ENCODE results near the gene NOXA1.

Gene NOXA1

DNA sequence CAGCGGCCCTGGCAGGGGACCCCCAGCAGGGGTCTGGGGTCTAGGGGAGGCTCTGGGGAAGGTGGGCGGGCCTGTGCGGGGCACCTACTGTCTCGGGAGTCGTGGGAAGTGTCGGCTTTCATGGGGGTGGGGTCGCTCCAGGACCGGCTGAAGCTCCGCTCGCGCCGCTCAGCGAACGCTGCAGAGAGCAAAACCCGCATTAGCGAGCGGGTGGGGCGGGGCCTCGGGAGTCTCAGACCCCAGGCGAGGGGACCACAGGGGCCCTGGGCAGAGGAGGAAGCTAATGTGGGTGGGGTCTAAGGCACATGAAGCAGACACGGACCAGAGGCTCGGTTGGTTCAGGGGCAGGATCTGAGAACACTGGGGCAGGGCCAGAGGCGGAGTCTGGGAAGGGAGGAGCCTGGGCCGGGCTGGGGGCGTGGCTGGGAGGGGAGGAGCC lies 30.5 kb downstream of the NOXA1 start:
- DNase-seq (ENCODE audit: low read depth in 2 of 2, low spot score in 1 of 2), result peak in 1 of 2 donors; percentile 32

DNA sequence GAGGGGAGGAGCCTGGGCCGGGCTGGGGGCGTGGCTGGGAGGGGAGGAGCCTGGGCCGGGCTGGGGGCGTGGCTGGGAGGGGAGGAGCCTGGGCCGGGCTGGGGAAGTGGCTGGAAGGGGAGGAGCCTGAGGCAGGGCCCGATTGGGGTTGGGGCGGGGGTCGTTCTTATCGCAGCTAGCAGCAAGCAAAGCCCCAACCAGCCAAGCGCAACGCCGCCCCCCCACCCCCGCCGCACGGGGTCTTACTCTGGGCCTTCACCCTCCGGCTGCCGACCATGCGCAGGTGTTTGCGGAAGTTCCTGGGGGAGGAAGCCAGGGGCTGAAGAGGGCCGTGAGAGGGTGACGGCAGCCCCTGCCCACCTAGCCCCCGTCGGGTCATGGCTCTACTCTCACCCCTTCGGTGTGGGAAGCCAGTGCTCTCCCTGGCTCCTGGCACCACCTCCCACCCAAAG lies 31.0 kb downstream of the NOXA1 start:
- no peak for DNase-seq (ENCODE audit: low read depth in 2 of 2, low spot score in 1 of 2)

DNA sequence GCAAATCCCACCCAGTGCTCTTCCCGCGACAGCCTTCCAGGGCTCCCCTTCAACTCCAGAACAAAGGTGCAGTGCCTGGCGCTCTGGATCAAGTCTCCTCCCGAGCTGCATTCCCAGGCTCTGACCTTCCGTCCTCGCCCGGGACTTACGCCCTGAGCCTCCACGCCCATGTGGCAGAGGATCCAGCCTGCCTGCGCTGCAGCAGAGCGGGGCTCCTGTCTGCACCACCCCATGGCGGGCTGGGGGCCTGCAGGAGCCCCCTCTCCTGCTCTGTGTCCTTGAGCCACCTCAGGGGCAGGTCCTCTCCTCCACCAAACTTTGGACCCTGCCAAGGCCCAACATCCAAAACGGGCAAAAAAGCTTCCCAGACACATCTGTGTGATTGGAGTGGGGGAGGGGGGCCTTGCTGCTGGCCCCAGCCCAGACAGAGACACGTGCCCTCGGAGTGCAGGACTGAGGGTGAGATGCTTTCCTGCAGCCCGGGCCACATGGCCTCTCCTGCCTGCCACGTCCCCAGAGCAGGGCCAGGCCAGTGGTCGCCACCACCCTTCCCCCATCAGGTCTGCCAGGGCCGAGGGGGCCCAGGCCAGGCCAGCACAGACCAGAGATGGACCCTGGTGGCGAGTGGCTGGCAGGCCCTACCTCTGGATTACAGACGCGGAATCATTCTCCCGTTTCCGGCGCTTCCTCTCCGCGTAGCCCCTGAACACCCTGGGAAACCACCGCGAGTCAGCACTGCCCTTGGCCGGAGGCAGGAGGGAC lies 31.6 kb downstream of the NOXA1 start:
- no peak for DNase-seq (ENCODE audit: low read depth in 2 of 2, low spot score in 1 of 2)

DNA sequence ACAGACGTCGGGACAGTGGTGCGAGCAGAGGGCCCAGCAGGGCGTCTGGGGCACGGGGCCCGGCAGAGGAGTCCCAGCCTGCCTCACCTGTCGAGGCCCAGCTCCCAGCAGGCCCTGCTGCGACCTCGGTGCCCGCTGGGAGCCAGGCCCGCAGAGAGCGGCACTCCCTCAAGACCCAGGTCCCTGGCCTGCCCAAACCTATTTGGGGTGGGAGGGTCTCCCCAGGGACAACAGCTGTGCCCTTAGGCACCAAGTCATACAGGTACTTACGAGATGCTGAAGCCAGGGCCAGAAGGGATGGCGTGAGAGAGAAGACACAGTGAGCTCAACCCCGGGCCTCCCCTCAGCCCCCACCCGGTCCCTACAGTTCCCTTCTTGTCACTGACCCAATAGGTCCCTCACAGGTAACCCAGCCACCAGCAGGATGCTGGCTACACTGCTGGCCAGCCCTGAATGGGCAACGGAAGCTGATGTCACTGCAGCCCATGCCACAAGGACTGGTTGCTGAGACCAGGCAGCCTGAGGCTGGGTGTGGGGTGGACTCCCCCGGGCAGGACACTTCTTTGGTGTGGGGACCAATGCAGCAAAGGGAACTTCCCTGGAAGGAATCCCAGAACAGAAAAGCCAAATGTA lies 32.3 kb downstream of the NOXA1 start:
- no peak for DNase-seq (ENCODE audit: low read depth in 2 of 2, low spot score in 1 of 2)

DNA sequence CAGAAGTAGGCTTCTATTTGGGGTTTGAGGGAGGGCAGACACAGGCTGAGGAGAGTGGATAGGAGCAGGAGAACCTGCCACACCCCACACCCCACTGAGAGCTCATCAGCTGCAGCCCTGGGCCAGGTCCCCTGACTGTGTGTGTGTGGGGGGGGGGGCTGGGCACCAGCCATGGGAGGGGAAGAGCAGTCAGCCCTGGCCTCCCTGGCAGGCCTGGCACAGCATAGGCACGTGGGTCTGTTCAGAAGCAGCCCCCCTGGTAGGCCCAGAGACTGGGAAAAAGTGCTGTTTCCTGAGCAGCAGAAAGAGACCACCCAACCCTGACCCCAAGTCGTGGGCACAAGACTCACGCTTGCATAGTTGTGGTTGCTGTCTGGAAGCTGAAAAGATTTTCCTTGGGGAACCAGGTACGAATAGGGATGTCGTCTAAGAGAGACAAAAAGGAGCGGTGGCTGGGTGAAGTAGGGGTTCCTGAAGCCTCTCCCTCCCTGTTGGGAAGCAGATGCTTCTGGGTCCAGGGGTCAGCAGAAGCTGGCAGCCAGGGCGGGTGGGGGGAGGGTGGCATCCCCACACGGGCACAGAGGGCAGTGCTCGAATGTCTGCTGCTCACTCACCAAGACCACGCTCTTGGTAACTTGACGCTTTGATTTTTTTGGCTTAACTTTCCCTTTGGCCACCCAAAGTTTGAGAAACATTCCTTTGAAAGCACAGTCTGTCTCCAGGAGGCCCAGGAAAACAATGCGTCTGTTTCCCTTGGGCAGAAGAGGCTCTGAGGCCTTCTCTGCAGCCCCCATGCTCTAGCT lies 33.1 kb downstream of the NOXA1 start:
- no peak for DNase-seq (ENCODE audit: low read depth in 2 of 2, low spot score in 1 of 2)

DNA sequence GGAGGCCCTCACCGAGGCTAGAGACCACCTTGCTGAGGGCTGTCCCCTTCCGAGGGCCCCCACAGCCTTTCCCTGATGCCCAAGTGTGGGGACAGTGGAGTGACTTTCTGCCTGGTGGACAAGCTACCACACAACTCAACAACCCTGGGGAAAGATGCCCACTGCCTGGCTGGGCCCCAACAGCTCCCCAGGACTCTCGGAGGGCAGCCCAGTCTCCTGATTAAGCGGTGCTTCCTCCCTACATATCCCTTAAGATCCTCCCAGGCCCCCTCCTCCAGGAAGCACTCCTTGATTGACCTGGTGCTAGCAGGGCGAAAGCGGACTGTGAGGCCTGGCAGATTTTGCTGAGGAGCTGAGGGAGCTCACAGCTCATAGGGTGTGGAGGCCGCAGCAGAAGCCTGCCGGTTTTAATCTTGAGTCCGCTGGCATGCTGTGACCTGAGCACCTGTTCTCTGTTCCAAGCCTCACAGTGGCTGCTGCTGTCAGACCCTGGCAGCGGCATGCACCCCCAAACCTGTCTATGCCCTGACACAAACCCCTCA lies 33.7 kb downstream of the NOXA1 start:
- DNase-seq (ENCODE audit: low read depth in 2 of 2, low spot score in 1 of 2), result no peak

DNA sequence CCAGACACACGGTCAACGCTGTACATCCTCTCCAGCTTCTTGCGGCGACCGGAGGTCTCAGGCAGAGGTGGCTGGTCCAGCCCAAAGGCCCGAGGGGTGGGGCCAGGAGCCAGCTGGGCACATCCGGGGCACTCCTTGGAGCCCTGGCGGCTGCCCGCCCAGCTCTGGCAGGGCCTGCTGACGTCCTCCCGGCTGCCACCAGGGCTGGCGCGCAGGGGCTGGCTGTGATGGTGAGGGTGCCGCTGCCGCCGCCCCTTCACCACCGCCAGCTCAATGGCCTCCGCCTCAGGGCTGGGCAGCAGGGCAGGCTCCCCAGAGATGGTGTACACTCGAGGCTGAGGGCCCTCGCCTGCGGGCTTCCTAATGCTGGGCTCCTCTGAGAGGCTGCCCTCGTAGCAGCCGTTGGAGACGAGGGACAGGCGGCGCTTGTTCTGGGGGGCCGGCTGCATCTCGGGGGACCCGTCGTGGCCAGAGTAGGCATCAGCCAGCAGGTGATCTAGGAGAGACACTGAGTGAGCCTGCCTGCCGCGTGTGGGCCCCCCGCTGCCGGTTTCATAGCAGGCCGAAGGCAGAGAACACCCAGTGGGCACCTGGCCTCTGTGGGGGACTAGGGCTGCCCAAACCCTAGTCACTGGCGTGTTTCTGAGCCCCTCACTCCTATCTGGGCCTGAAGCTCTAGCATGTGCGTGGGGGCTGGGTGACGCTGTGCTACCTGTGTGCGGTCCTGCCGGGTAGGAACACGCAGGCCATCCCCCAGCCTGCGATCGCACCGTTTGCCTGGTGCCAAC lies 34.4 kb downstream of the NOXA1 start:
- DNase-seq (ENCODE audit: low read depth in 2 of 2, low spot score in 1 of 2), result no peak

DNA sequence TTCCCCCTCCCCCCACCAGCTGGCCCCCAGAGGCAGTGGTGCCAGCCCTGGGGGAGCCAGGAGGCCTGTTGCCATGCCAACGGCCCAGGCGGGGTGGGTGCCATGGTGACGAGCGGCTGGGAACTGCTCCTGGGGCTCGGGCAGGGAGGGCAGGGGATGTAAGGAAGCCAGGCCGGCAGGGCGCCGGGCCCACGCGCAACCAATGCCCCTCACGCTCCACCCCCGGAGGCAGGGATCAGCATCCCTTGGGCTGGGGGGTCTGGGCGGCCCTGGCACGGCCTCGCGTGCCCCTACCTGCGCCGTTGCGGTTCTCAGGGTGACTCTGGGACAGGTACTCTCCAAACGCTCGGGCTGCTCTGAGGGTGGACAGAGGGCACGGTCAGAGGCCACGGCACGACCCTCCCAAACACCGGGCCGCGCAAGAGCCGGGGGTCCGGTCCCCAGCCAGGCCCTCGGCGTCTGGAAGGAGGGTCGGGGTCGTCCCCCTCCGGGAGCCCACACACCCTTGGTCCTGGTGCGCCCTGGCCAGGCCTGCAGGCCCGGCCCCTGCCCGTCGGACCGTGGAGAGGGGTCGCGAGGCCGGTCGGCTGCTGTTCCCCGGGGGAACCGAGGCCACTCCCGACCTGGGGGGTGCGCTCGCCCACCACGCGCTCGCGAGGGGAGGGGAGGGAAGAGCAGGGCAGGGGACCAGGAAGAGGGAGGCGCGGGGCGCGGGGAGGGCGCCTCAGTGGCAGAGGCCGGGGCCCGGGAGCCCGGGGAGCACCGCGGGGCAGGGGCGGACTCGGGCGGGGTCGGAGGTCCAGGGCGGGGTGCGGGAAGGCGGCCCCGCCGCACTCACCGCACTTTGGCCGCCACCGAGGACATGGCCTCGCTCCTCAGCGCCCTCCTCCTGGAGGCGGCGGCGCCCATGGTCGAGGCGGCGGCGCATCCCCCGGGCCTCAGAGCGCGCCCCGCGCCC lies 35.3 kb downstream of the NOXA1 start:
- DNase-seq (ENCODE audit: low read depth in 2 of 2, low spot score in 1 of 2), result no peak

DNA sequence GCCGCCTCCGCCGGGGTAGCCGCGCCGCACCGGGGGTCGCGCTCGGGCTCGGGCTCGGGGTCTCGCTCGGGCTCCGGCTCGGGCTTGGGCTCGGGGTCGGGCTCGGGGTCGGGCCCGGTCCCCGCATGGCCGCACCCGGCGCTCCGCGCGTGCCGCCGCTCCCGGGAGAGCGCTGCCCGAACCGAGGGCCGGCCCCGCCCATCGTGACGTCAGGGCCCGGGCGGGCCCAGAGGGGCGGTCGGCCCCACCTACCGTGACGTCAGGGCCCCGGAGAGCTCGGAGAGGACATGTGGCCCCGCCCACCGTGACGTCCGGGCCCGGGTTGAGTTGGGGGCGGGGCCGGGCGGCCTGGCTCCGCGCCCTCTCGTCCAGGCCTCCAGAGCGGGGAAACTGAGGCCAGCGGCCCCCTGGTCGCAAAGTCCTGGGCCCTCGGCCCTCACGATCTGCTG lies 36.0 kb downstream of the NOXA1 start, which contains the start of gene NSMF:
Gene NSMF (minus strand): TSS at position 183 of the 449 bp plus-strand sequence. CDS start 232 bp downstream, outside the sequence.
- DNase-seq (ENCODE audit: low read depth in 2 of 2, low spot score in 1 of 2), result peak; percentile 84 to 86

DNA sequence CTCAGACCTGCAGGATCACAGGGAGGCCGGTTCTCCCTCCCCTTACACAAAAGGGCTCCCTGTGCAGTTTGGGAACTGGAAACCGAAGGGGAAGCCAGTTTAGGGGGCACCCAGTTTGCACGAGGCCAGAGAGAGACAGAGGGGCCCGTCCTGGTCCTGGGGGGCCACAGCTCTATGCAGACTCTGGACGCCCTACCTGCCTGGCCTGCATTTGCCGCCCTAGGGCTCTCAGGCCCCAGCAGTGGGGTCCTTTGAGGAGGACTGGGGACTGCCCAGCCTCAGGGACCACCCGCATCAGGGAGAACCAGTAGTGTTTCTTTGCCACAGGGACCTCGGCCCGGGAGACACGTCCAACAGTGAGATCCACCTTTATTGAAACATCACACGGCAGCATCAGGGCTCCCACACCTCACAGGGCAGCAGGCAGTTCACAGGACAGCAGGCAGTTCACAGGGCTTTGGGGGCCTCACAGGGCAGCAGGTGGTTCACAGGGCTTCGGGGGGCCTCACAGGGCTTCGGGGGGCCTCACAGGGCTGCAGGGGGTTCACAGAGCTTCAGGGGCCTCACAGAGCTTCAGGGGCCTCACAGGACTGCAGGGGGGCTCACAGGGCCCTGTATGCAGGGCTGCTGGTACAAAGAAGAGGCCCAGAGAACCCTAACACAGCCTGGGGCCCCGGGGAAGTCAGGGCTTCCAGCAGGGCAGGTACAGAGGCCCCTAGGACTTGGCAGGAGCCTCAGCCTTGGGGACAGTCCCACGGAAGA lies 36.6 kb downstream of the NOXA1 start:
- DNase-seq (ENCODE audit: low read depth in 2 of 2, low spot score in 1 of 2), result no peak

DNA sequence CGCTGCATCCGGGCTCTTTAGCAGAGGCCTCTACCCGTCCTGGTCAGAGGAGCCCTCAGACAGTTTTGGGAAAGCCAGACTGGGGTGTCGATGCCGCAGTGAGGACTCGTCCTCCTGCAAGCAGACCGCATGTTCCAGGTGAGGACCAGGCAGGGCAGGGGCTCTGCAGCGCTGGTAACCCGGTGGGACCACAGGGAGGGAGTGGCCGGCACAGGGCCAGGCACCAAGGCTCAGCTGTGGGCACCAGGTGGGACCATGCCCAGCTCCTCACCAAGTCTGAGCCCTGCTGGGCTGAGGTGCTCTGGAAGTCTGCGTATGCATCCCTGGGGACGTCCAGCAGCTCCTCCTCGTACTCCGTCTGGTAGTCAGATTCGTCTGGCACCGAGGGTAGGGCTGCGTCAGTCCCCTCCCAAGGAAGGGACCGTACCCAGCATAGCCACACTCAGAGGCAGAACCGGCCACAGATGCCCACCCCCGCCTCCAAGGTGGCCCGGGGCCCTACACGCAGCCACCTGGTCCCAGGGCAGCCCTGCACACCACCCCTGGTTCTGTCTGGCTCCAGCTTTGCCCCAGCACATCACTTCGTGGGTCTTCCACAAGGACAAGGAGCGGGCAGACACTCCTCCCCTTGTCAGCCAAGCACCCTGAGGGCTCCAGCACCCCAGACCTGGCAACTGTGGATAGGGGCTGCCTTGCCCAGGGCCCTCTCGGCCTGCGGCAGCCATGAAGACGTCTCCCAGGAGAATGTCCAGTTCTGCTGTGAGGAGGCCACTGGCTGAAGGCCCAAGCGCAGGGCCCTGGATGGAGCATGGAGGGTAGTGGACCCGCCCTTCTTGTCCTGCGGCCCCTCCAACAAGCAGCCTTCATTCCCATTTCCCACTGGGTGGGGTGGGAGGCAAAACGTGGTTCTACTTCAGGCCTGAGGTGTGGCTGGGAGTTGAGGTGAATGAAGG lies 37.4 kb downstream of the NOXA1 start:
- DNase-seq (ENCODE audit: low read depth in 2 of 2, low spot score in 1 of 2), result no peak

DNA sequence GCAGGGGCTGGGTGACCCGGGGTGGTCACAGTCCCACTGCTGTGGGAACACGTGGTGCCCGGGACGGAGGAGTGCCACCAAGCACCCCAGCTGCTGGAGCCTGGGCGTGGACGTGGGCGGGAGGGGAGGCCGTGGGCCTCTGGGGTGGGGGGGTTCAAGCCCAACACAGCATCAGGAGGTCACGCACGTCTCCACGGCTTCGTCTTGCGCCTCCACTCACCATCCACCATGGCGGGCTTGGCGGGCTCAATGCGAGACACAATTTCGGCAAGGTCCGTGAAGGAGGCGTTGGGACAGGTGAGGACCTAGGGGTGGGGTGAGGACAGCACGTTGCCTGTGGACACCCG lies 38.1 kb downstream of the NOXA1 start:
- DNase-seq (ENCODE audit: low read depth in 2 of 2, low spot score in 1 of 2), result no peak

DNA sequence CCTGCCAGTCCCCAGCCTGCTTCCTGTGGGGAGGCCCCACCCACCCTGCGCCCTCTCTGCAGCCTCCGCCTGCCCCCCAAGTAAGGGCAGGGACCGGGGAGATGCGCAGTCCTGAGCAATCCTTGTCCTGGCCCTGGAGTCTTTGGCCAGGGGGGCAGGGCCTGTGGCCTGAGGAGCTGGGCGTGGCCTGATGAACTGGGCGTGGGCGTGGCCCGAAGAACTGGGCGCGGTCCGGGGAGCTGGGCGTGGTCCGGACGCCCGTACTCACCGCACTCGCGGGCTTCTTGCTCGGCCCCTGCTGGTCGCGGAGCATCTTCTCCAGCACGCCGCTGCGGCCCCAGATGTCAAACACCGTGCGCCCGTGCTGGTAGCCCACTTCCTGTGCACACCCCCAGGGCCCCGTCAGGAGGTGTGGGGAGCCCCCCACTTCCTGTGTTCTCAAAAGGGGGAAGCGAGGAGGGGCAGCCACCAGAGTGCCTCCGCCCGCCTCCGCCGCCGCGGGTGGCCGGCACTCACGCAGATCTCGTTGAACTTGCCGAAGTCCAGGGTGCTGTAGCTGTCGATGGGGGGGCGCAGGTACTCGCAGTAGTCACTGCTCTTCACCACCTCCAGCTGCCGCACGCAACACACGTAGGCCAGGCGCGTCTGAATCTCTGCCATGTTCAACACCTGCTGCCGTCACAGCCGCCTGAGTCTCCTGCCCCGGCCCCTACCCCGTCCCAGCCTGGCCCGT lies 38.6 kb downstream of the NOXA1 start:
- peak; percentile 53 to 73 for DNase-seq (ENCODE audit: low read depth in 2 of 2, low spot score in 1 of 2)

DNA sequence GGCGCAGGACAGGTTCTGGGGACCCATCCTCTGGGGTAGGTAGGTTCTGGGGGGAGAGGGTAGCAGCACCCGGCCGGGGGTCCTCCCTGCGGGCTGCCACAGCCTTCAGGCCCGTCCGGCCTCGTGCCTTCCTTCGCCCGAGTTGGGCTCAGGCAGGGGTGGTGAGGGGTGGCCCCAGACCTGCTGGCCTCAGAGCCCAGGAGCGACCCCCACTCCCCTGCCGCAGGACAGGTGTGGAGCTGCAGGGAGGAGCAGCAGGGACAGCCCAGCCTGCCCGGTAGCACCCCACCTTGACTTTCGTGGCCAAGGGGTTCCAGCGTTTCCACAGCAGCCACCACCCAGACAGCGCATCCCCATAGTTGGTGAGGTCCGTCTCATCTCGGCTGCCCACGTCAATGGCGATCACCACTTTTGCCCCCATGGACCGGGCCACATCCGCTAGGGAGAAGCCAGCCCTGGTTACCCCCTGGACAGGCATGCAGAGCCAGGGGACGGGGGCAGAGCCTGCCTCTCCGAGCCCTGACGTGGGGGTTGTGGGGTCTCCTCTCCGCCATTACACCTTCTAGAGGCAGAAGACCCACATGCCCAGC lies 39.3 kb downstream of the NOXA1 start:
- no peak for DNase-seq (ENCODE audit: low read depth in 2 of 2, low spot score in 1 of 2)

DNA sequence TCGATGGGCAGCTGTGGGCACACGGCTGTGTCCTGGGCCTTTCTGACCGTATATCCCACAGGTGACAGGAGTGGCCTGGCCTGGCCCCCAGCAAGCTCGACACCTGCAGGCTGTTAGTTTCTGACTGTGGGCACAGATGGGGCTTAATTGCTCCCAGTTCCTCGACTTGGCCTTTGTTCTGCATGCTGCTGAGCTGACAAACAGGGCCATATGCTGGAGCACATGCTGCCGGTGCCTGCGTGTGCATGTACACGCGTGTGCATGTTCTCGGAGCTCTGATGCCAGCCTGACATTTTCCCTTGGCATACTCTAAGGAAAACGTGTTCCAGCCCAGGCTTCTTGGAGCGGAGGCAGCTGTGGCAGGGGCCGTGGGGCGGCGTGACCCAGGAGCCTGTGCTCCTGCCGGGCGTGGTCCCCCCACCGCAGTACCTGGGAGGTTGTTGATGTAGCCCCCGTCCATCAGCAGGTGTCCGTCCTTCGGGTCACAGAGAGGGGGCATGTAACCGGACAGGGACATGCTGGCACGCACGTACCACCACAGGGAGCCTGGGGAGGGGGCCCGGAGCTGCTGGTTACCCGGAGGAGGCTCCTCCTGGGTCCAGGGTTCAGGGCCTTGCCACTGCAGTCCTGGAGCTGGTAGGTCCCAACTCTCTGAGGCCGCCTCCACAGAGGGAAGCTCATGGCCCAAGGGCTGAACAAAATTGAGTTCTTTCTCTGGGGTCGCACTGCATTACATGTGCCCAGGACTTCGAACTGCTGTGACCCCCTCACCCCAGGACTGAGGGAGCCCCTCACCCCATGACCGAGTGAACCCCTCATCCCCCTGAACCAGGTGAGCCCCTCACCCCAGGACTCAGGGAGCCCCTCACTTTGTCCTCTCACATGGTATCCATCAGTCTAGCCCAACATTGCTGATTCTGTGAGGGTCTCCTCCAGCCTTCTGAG lies 40.1 kb downstream of the NOXA1 start:
- DNase-seq (ENCODE audit: low read depth in 2 of 2, low spot score in 1 of 2), result no peak

DNA sequence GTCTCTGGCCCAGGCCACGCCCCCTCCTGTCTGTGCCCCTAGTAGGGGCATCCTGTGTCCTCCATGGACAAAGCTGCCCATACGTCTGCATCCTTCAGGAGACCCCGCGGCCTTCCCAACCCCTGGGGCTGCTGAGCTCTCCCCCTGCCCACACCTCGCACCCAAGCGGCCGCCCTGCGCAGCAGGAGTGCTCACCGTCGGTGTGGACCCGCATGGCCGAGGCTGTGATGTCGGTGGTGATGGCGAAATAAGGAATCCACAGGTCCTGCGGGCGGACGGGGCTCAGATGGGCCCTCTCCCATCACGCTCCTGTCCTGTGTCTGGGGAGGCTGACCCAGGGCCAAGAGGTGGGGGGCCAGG lies 40.7 kb downstream of the NOXA1 start:
- DNase-seq (ENCODE audit: low read depth in 2 of 2, low spot score in 1 of 2), result no peak

Measured in stimulated activated CD8-positive, alpha-beta memory T cell treated with anti-CD3 and anti-CD28 coated beads, Interleukin-4, amount 100 ng/mL, for 4 hours (primary cell).